Colon (tissue), 2 donors: Measurements from ENCODE around the gene COX7C.
A peak's percentile ranks its signal among the peaks of the same experiment; 100 is the strongest.
"Not testable (repeated sequence)": the region's sequence is repeated elsewhere in the genome, so short reads cannot be mapped to it uniquely, and the experiment has no call there.

Source experiments
- FAIRE-seq: peaks from 2 replicates; lab custom pipeline; 2012; peaks lifted over from hg19 to GRCh38; lab: Jason Lieb, UNC
- donor health status: control.
- donor health status: control.

Gene COX7C

GRCh38 chr5:86617756-86618576 is at the start of gene COX7C:
COX7C (plus strand) TSS chr5:86617941; CDS start chr5:86618056, 115 bp downstream.
- peak; percentile 84 for FAIRE-seq

GRCh38 chr5:86569522-86570426 is 48.0 kb upstream of the COX7C start:
- FAIRE-seq: not testable (repeated sequence)

GRCh38 chr5:86570427-86571083 is 47.2 kb upstream of the COX7C start:
- FAIRE-seq: no peak

GRCh38 chr5:86571109-86571508 is 46.6 kb upstream of the COX7C start:
- not testable (repeated sequence) for FAIRE-seq

- FAIRE-seq: no peak
Observed at GRCh38 chr5:86572825-86573517, 44.8 kb upstream of the COX7C start.

GRCh38 chr5:86579502-86579901 is 38.2 kb upstream of the COX7C start:
- no peak for FAIRE-seq

- FAIRE-seq: no peak
Observed at GRCh38 chr5:86596476-86596875, 21.3 kb upstream of the COX7C start.

- no peak for FAIRE-seq
Observed at GRCh38 chr5:86605881-86606280, 11.9 kb upstream of the COX7C start.

GRCh38 chr5:86613455-86613854 is 4.3 kb upstream of the COX7C start:
- FAIRE-seq: no peak

- FAIRE-seq: no peak
Observed at GRCh38 chr5:86617309-86617755, 409 bp upstream of the COX7C start.

- no peak for FAIRE-seq
Observed at GRCh38 chr5:86623785-86624483, 6.2 kb downstream of the COX7C start.

- no peak for FAIRE-seq
Observed at GRCh38 chr5:86625148-86625547, 7.4 kb downstream of the COX7C start.

- FAIRE-seq: no peak
Observed at GRCh38 chr5:86626149-86626548, 8.4 kb downstream of the COX7C start.

- FAIRE-seq: no peak
Observed at GRCh38 chr5:86631165-86631564, 13.4 kb downstream of the COX7C start.

GRCh38 chr5:86640998-86641397 is 23.3 kb downstream of the COX7C start:
- FAIRE-seq: no peak

GRCh38 chr5:86644843-86645242 is 27.1 kb downstream of the COX7C start:
- FAIRE-seq: no peak

- FAIRE-seq: no peak
Observed at GRCh38 chr5:86645885-86646284, 28.1 kb downstream of the COX7C start.

- FAIRE-seq: no peak
Observed at GRCh38 chr5:86646671-86647070, 28.9 kb downstream of the COX7C start.

GRCh38 chr5:86649832-86650505 is 32.2 kb downstream of the COX7C start:
- FAIRE-seq: no peak

GRCh38 chr5:86660771-86661170 is 43.0 kb downstream of the COX7C start:
- not testable (repeated sequence) for FAIRE-seq

- FAIRE-seq: no peak
Observed at GRCh38 chr5:86664173-86664572, 46.4 kb downstream of the COX7C start.
